ENCODE results near the gene HSPA12B. TPM values are rescaled to one million over a fixed set of nuclear protein-coding genes. Genes with fewer than 3 reads are reported as not detected.

HSPA12B gene
- total and polyA plus RNA-seq, 2 of the 13 experiments (the other 11 are each of a cell fraction or from before 2014, with no cell fraction given) = 0.01 TPM; not detected in 1

DNA sequence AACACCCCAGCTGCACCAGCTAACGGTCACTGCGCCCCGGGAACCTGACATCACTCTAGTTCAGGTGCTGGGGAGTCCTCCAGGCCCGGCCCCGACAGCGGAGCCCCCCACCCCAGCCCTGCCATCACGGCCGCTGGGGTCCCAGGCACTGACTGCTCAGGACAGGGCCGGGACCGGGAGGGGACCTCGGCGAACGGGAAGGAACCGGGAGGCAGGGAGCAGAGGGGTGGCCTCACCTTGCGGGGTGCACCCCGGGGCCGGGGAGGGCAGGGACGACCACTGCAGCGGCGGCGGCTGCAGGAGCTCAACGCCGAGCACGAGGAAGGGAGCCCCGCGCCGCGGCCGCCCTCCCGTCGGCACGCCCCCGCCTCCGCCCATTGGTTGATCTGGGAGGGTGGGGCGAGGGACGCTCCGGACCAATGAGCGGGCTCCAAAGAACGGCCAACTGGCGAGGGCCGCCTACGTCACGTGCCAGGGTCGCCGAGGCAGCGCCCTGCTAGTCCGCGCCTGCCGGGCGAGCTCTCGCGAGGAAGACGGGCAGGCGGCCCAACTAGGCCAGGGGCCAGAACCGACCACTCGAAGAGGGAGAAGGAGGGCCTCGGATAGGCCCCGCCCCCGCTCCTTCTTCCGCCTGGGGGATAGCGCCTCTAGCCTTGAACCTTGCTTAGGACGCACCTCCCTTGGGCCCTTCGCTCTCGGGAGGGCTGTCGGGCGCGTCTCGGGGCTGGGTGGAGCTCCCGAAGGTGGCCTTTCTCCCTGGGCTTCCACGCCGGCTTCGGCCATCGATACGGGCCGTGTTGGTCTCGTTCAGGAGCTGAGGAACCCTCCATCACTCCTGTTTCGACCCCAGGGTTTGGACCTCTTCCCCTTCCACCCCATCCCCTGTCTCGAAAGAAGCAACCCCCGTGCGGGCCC, 35.2 kb downstream of the HSPA12B start, which contains the start of gene ADISSP (continued):
- TF ChIP-seq, protein P1, sequence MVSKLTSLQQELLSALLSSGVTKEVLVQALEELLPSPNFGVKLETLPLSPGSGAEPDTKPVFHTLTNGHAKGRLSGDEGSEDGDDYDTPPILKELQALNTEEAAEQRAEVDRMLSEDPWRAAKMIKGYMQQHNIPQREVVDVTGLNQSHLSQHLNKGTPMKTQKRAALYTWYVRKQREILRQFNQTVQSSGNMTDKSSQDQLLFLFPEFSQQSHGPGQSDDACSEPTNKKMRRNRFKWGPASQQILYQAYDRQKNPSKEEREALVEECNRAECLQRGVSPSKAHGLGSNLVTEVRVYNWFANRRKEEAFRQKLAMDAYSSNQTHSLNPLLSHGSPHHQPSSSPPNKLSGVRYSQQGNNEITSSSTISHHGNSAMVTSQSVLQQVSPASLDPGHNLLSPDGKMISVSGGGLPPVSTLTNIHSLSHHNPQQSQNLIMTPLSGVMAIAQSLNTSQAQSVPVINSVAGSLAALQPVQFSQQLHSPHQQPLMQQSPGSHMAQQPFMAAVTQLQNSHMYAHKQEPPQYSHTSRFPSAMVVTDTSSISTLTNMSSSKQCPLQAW (CRISPR knock-in tag; IDR thresholded peaks at IDR 0.05) = peak; percentile 88
- TF ChIP-seq ZNF569 (CRISPR knock-in tag; IDR thresholded peaks at IDR 0.05; ENCODE audit: borderline replicate concordance) (peak; percentile 81; the same call in 1 of the 2 replicates), SNRNP70 (IDR thresholded peaks at IDR 0.05; ENCODE audit: low read depth, low read length) (no peak), GABPA (IDR thresholded peaks at IDR 0.05; ENCODE audit: low read depth, low read length) (no peak), GABPA (CRISPR knock-in tag; IDR thresholded peaks at IDR 0.05; ENCODE audit: low read depth) (peak; percentile 54), ZNF780A (CRISPR knock-in tag; IDR thresholded peaks at IDR 0.05) (0 out of 2 replicates have a peak, but pooled peaks have one; percentile 7), ZZZ3 (CRISPR knock-in tag; IDR thresholded peaks at IDR 0.05; ENCODE audit: borderline replicate concordance) (peak; percentile 84), ZNF766 (CRISPR knock-in tag; IDR thresholded peaks at IDR 0.05; ENCODE audit: borderline replicate concordance) (peak; percentile 93), HDAC6 (IDR thresholded peaks at IDR 0.05; ENCODE audit: low read depth, low read length) (no peak), ZEB1 (IDR thresholded peaks at IDR 0.05; ENCODE audit: insufficient replicate concordance, low read depth) (peak; percentile 46), IKZF1 (IDR thresholded peaks at IDR 0.05) (no peak), EEA1 (CRISPR knock-in tag; IDR thresholded peaks at IDR 0.05; ENCODE audit: borderline replicate concordance) (peak; percentile 28; the same call in 1 of the 2 replicates), ZNF431 (CRISPR knock-in tag; IDR thresholded peaks at IDR 0.05; ENCODE audit: borderline replicate concordance, low read depth) (peak; percentile 97), KDM5B (CRISPR knock-in tag; IDR thresholded peaks at IDR 0.05; ENCODE audit: borderline replicate concordance) (peak; percentile 99), HNRNPL (IDR thresholded peaks at IDR 0.05; ENCODE audit: low read depth, low read length) (peak; percentile 73; the same call in 1 of the 2 replicates), HMG20B (CRISPR knock-in tag; conservative IDR thresholded peaks at IDR 0.05) (peak; percentile 57; the same call in 1 of the 2 replicates), KDM2A (CRISPR knock-in tag; IDR thresholded peaks at IDR 0.05; ENCODE audit: borderline replicate concordance, low read depth) (peak; percentile 84), DPF2 (CRISPR knock-in tag; IDR thresholded peaks at IDR 0.05; ENCODE audit: borderline replicate concordance, low read depth) (0 out of 2 replicates have a peak, but pooled peaks have one; percentile 63), TAF1 (CRISPR knock-in tag; IDR thresholded peaks at IDR 0.05) (peak; percentile 89), ZSCAN30 (CRISPR knock-in tag; IDR thresholded peaks at IDR 0.05) (no peak), ZKSCAN8 (CRISPR knock-in tag; IDR thresholded peaks at IDR 0.05; ENCODE audit: borderline replicate concordance) (0 out of 2 replicates have a peak, but pooled peaks have one; percentile 19), SMYD3 (CRISPR knock-in tag; IDR thresholded peaks at IDR 0.05) (peak; percentile 90; the same call in 1 of the 2 replicates)
- TF ChIP-seq, protein P2, sequence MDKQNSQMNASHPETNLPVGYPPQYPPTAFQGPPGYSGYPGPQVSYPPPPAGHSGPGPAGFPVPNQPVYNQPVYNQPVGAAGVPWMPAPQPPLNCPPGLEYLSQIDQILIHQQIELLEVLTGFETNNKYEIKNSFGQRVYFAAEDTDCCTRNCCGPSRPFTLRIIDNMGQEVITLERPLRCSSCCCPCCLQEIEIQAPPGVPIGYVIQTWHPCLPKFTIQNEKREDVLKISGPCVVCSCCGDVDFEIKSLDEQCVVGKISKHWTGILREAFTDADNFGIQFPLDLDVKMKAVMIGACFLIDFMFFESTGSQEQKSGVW (CRISPR knock-in tag; IDR thresholded peaks at IDR 0.05; ENCODE audit: borderline replicate concordance) = no peak
- TF ChIP-seq, protein P3, sequence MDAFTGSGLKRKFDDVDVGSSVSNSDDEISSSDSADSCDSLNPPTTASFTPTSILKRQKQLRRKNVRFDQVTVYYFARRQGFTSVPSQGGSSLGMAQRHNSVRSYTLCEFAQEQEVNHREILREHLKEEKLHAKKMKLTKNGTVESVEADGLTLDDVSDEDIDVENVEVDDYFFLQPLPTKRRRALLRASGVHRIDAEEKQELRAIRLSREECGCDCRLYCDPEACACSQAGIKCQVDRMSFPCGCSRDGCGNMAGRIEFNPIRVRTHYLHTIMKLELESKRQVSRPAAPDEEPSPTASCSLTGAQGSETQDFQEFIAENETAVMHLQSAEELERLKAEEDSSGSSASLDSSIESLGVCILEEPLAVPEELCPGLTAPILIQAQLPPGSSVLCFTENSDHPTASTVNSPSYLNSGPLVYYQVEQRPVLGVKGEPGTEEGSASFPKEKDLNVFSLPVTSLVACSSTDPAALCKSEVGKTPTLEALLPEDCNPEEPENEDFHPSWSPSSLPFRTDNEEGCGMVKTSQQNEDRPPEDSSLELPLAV (CRISPR knock-in tag; conservative IDR thresholded peaks at IDR 0.05; ENCODE audit: low read depth) = no peak
- TF ChIP-seq, protein P4, sequence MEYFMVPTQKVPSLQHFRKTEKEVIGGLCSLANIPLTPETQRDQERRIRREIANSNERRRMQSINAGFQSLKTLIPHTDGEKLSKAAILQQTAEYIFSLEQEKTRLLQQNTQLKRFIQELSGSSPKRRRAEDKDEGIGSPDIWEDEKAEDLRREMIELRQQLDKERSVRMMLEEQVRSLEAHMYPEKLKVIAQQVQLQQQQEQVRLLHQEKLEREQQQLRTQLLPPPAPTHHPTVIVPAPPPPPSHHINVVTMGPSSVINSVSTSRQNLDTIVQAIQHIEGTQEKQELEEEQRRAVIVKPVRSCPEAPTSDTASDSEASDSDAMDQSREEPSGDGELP (IDR thresholded peaks at IDR 0.05; ENCODE audit: borderline replicate concordance, low read depth) = no peak; the same call in 1 of the 2 replicates

Measured in HepG2 (cell line).